NCI-H1436 treated with DMSO at 0.1 percent for 48 hours (cell line): ENCODE measurements around the gene RRP12.
"Not testable (repeated sequence)": the region's sequence is repeated elsewhere in the genome, so short reads cannot be mapped to it uniquely, and the experiment has no call there.

Experiments
- DNase-seq: peaks from one replicate; lab custom pipeline; 2025; lab: John Stamatoyannopoulos, UW

Gene RRP12

DNA sequence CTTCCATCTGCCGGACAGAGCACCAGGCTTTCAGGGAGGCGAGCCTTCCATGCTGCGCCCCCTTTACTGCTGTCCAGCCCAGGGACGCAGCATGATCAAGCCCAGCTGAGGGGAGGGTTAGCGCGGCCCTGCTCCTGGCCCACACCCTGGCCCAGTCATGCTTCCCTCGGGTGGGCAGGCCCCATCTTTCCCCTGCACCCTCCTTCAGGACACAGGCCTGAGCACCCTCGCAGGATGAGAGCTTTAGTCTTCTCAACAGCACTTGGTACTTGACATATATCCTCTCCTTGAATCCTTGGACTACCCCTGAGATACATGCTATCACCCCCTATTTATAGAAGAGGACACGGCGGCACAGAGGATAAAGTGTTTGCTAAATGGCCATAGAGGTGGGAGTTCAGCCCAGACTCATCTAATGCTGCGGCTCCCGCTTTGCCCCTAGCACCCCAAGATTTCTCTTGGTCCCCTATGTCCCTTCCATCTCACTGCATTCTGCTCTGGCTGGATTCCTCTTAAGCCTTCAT is 34.0 kb downstream of the RRP12 start:
- no peak for DNase-seq

GRCh38 chr10:97366572-97366971 is 34.6 kb downstream of the RRP12 start:
- no peak for DNase-seq

GRCh38 chr10:97365761-97366351 is 35.3 kb downstream of the RRP12 start:
- no peak for DNase-seq

- no peak for DNase-seq
Measured at GRCh38 chr10:97363071-97363470, 38.1 kb downstream of the RRP12 start.

DNA sequence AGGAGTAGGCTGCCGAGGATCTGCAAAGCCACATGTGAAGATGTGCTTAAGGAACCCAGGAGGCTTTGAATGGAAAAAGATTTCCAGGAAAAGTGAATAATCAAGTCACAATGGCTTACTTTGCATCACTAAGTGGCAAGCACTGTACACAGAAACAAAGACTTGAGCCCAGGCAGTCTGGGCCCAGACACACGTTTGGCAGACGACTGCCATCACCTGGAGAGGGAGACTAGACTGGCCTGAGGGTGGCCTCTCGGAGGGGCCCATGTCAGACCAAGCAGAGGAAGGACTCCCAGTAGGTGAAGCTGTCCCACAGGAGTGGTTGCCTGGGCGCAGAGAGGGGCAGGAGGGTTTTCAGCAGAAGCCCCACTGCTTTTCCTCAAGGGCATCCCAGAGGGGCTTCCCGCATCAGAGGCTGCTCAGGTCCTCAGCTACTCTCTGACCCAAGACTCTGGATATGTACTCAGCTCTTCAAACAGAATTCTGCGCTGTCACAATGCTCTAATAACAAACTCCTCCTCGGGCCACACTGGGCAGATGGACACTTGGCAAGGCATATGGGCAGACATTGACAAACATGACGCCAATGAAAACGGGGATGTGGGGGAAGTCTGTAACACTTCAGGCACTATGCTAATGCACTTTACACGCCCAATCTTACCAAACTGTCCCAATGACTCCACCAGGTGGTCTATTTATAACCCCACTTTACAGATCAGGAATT is 38.7 kb downstream of the RRP12 start:
- DNase-seq = no peak

GRCh38 chr10:97361537-97361901 is 39.6 kb downstream of the RRP12 start:
- no peak for DNase-seq

GRCh38 chr10:97360705-97361536 is 40.2 kb downstream of the RRP12 start:
- no peak for DNase-seq

DNA sequence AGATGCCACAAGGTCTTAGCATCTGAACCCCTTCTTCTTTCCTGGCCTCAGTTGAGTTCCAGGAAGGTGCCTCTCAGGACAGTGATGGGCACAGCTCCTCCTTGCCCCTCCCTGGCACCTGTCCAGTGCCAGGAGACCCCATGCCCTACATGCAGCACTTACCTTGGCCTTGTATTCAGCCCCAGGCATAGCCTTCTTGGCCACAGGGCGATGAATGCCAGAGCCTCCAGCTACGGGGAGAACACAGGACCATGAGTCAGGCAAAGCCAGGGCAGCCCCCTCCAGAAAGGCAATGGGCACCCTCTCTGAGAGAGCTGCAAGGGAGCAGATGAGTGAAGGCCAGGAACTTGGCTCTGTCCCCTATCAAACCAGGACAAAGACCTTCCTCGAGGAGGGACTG is 42.4 kb downstream of the RRP12 start:
- no peak for DNase-seq

- DNase-seq = no peak
Measured at GRCh38 chr10:97358349-97358748, 42.8 kb downstream of the RRP12 start.

DNA sequence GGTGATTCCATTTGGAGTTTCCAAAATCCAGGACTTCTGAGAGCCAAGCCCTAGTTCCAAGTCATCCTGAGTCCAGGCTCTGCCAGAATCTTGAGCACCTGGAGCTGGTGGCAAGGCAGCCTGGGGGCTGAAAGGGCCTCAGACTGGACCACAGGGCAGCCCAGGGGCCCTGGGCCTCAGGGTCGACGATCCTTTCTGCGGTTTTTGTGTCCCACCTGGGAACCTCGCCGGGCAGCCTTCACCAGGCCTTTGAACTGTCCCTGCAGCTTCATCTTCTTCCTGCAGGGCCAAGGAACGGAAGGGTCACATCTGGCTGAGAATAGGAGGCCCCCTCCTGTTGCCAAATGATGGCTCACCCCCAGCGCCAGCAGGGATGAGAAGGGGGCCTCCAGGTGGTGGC is 44.2 kb downstream of the RRP12 start:
- DNase-seq = no peak

DNA sequence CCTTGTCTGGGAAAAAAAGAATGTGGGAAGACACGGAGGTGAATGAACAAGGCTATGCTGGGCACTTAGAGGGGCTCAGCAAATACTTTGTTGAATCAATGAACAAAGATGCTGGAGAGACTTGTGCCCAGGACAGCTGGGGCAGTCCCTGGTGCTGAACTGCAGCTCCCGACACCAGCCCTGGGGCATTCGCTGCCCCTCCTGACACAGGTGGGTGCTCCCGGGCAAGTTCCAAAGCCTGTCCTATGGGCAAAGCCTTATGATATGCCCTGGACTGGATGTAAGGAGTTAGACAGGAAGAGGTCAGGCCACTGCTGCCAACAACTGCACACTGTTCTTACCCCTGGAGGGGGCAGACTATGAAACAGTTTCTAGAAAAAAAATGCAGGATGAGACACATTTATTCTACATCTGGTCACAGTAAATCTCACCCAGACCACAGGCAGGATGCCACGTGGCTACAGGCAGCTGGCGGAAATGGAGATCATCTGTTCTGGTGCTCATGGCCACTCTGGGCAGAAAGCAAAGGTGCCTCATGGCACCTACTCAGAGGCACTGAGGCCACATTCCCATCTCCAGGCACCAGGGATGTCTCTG is 44.7 kb downstream of the RRP12 start:
- no peak for DNase-seq

DNA sequence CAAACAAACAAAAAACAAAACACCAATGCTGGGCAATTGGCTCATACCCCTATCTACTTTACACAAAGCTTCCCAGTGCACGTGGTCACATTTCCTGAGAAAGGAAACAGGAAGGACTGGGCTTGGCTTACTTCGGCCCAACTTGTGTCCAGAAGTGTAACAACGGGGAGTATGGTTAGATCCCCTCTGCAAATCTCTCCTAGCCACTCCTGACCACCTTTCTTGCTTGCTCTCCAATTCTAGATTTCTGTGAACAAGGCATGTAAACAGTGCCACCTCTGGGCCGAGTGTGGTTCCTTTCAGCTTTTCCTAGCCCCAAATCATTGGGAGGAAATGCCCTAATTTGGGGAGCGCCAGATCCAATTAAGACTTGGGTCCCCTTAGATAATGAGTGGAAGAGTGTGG is 45.6 kb downstream of the RRP12 start:
- DNase-seq = no peak

GRCh38 chr10:97353945-97354344 is 47.2 kb downstream of the RRP12 start:
- no peak for DNase-seq

- DNase-seq = no peak
Measured at GRCh38 chr10:97349752-97350513, 51.2 kb downstream of the RRP12 start.

GRCh38 chr10:97347317-97347716 is 53.8 kb downstream of the RRP12 start:
- no peak for DNase-seq

GRCh38 chr10:97343664-97344063 is 57.5 kb downstream of the RRP12 start:
- DNase-seq = not testable (repeated sequence)

DNA sequence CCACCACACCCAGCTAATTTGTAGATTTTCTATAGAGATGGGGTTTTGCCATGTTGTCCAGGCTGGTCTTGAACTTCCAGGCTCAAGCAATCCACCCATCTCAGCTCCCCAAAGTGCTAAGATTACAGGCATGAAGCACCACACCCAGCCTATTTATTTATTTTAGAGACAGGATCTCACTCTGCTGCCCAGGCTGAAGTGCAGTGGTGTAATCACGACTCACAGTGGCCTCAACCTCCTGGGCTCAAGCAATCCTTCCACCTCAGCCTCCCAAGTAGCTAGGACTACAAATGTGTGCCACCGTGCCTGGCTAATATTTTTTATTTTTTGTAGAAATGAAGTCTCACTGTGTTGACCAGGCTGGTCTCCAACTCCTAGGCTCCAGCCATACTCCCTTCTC is 59.7 kb downstream of the RRP12 start:
- DNase-seq = no peak

DNA sequence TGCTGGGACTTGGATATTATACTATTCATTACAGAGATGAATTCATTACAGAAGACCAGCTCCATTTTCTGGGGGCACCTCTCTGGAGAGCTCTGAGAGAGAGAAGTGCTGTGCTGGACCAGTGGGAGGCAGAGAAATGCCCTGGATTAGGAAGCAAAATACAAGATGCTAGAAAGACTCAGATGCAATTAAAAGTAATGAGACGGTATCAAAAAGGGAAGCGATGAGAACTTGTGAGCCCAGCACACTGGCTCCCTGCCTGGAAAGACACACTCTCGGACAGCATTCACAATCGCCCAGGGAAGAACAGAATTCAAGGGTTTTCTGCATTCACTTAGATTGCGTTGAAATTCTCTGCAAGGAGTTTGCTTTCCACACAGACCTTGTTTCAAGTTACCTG is 63.1 kb downstream of the RRP12 start:
- no peak for DNase-seq

- DNase-seq = no peak
Measured at GRCh38 chr10:97336942-97337831, 64.0 kb downstream of the RRP12 start.

- no peak for DNase-seq
Measured at GRCh38 chr10:97336446-97336845, 64.7 kb downstream of the RRP12 start.

DNA sequence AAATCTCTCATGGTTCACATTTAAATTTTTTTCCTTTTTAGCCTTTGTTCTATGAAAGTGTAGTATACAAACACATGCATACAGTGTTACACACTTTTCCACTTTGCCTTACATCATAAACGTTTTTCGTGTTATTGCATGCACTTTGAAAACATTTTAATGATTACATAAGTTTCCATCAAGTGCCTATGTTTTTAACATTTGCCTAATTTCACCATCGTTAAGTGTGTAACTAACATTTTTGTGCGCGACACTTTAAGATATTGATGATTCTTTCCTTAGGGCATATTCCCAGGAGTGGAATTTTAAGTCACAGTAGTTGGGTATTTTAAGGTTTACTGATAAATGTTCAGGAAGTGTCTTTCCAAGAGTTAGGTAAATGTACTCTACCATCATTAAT is 65.1 kb downstream of the RRP12 start:
- DNase-seq = no peak
